Endothelial cell of umbilical vein (primary cell): ENCODE results near the gene SH3BP2. TPM values are rescaled to one million over a fixed set of nuclear protein-coding genes. Genes with fewer than 3 reads are reported as not detected.

Experiments used
- BruUV-seq: library from RNA; stranded (reverse); fragments of 400-500 nt; replicated peaks from 2 replicates; lab custom pipeline; 2021; lab: Mats Ljungman, UMichigan
- CTCF ChIA-PET: fragments of 300-600, 350-600 bp; sonication (Branson Sonifier 250); formaldehyde crosslinking; loops from one replicate; lab custom pipeline; 2021; ENCODE audit warnings: antibody characterized with exemption, inconsistent platforms; lab: Charles Lee
- POLR2A ChIA-PET: fragments of 300-600, 350-600 bp; sonication (Branson Sonifier 250); formaldehyde crosslinking; loops from one replicate; lab custom pipeline; 2021; ENCODE audit warnings: antibody characterized with exemption, inconsistent platforms; lab: Charles Lee
- DNase-seq: peaks from one replicate; pipeline ENCODE4 v3.0.0-alpha.2; 2011; ENCODE audit warnings: low read depth, low spot score
- FAIRE-seq: peaks from 2 replicates; lab custom pipeline; 2011; peaks lifted over from hg19 to GRCh38; lab: Jason Lieb, UNC
- H2AFZ ChIP-seq: 2 replicates; pipeline ENCODE4 v1.6.0; 2012; ENCODE audit warnings: low read depth, low read length, control low read depth, inconsistent platforms
- H3K27ac ChIP-seq: 2 replicates; pipeline ENCODE4 v1.5.1; 2011; ENCODE audit warnings: low read depth, mild to moderate bottlenecking, control low read depth, low read length, moderate library complexity; ENCODE audit not compliant: insufficient read depth
- H3K27me3 ChIP-seq, 2 experiments: 2 replicates each; pipeline versions ENCODE4 v1.6.0 to v1.6.1; 2011; ENCODE audit warnings: low read length in 2 of 2, mixed read lengths in 1 of 2; ENCODE audit not compliant: control insufficient read depth in 2 of 2, insufficient read depth in 2 of 2
- H3K36me3 ChIP-seq, 2 experiments: 2 replicates in 1 of 2; 3 replicates in 1 of 2; pipeline ENCODE4 v1.5.1; 2011; ENCODE audit warnings: low read length in 2 of 2, mild to moderate bottlenecking in 1 of 2, moderate library complexity in 1 of 2; ENCODE audit not compliant: control insufficient read depth in 2 of 2, insufficient read depth in 2 of 2; ENCODE audit errors: extremely low read depth in 1 of 2
- H3K4me1 ChIP-seq: 3 replicates; pipeline ENCODE4 v1.5.1; 2011; ENCODE audit warnings: mild to moderate bottlenecking, low read length; ENCODE audit not compliant: control insufficient read depth, insufficient read depth; ENCODE audit errors: extremely low read depth
- H3K4me2 ChIP-seq: 2 replicates; pipeline ENCODE4 v1.6.1; 2011; ENCODE audit warnings: low read length, control low read depth, mixed read lengths; ENCODE audit not compliant: insufficient read depth
- H3K4me3 ChIP-seq, 3 experiments: fragments of 200-600 bp in 1 of 3; sonication (generic), shearing (Covaris generic) in 1 of 3; replicated peaks in 1 of 3; 2 replicates each; pipeline ENCODE4 v1.5.1; 2011 to 2016; ENCODE audit warnings: control low read depth in 3 of 3, low read length in 3 of 3, mild to moderate bottlenecking in 2 of 3, inconsistent platforms in 1 of 3, low read depth in 1 of 3, moderate library complexity in 1 of 3; ENCODE audit not compliant: insufficient read depth in 1 of 3
- H3K79me2 ChIP-seq: 2 replicates; pipeline ENCODE4 v1.6.0; 2012; ENCODE audit warnings: low read length, inconsistent platforms; ENCODE audit not compliant: control insufficient read depth, insufficient read depth
- H3K9ac ChIP-seq: replicated peaks from 2 replicates; pipeline ENCODE3; 2011; ENCODE audit warnings: low read length, control low read depth; ENCODE audit not compliant: insufficient read depth; ENCODE audit errors: extremely low read depth
- H3K9me1 ChIP-seq: replicated peaks from 3 replicates; pipeline ENCODE4 v1.6.0; 2011; ENCODE audit warnings: mild to moderate bottlenecking, low read length; ENCODE audit not compliant: control insufficient read depth, insufficient read depth; ENCODE audit errors: extremely low read depth
- H3K9me3 ChIP-seq: replicated peaks from 2 replicates; pipeline ENCODE4 v1.5.1; 2012; ENCODE audit warnings: low read length, inconsistent platforms; ENCODE audit not compliant: control insufficient read depth, insufficient read depth
- H4K20me1 ChIP-seq: replicated peaks from 2 replicates; pipeline ENCODE3; 2011; ENCODE audit warnings: mild to moderate bottlenecking, low read length; ENCODE audit not compliant: control insufficient read depth, insufficient read depth; ENCODE audit errors: extremely low read depth
- FOS ChIP-seq: IDR thresholded peaks from 2 replicates; pipeline ENCODE4 v1.6.1; 2011; ENCODE audit warnings: mild to moderate bottlenecking, low read length, moderate library complexity, borderline replicate concordance; ENCODE audit not compliant: insufficient read depth
- GATA2 ChIP-seq: IDR thresholded peaks from 2 replicates; pipeline ENCODE4 v1.7.0; 2011; ENCODE audit warnings: low read depth, mild to moderate bottlenecking, moderate library complexity, mixed read lengths, low read length; ENCODE audit not compliant: insufficient read length, insufficient read depth
- JUN ChIP-seq: IDR thresholded peaks from 2 replicates; pipeline ENCODE4 v1.6.1; 2011; ENCODE audit warnings: borderline replicate concordance, low read depth; ENCODE audit not compliant: insufficient read length, insufficient read depth
- MYC ChIP-seq: IDR thresholded peaks from one replicate; pipeline ENCODE4 v1.6.1; 2011; ENCODE audit warnings: mild to moderate bottlenecking, low read depth, low read length
- POLR2A ChIP-seq: IDR thresholded peaks from 2 replicates; pipeline ENCODE4 v1.6.1; 2012; ENCODE audit warnings: low read depth, mild to moderate bottlenecking, control low read depth, low read length
- POLR2AphosphoS5 ChIP-seq: IDR thresholded peaks from 2 replicates; pipeline ENCODE4 v1.6.1; 2012; ENCODE audit warnings: low read depth, mild to moderate bottlenecking, control low read depth, low read length, moderate library complexity; ENCODE audit not compliant: insufficient read depth
- dilution Hi-C: fragments of 300-500 bp; cut with MboI; formaldehyde crosslinking; loops from one replicate; pipeline ENCODE4 v1.15.0; 2019; ENCODE audit warnings: low sequenced_read_pairs; ENCODE audit not compliant: extremely low pct_ligation_motif_present
- intact Hi-C: fragments of 100-400 bp; cut with micrococcal nuclease; formaldehyde crosslinking; loops from one replicate; pipeline ENCODE4 v1.10.0; 2022
- polyA plus RNA-seq, 4 experiments: library from polyadenylated mRNA; depleted of rRNA in 3 of 4; stranded (reverse) in 3 of 4; unstranded in 1 of 4; fragments of >200 nt; gene quantifications; 2 replicates each; pipeline versions ENCODE4 v1.2.1 to v1.2.3, GENCODE V29; 2011 to 2012; ENCODE audit warnings: missing spikeins in 1 of 4
- total RNA-seq: library from RNA; stranded (reverse); gene quantifications from 2 replicates; pipeline ENCODE4 v1.2.3, GENCODE V29; 2021
- TF ChIP-seq, protein P1 (sequence below): IDR thresholded peaks from 2 replicates; pipeline ENCODE4 v1.6.1; 2011; ENCODE audit not compliant: insufficient read depth, insufficient read length

The SH3BP2 gene
- total and polyA plus RNA-seq, 2 donors (not counting 3 experiments of a cell fraction or from before 2014, with no cell fraction given) = 69.2 to 73.9 TPM

GRCh38 chr4:2822461-2823300 is 29.8 kb downstream of the SH3BP2 start:
- H3K27me3 ChIP-seq = no peaks in the 10 kb centered on the region
- no TSS peak for BruUV-seq
- no peak overlapping the region for H2AFZ ChIP-seq
- peaks cover 2% of the 10 kb centered on the region for H3K4me1 ChIP-seq
- no peak overlapping the region for H3K4me3 ChIP-seq
- ChIA-PET CTCF (interaction anchor here (1.7 kb wide), 1 partner anchor 10 kb away, joined by 5 read pairs; no protein-coding TSS in a partner anchor), POLR2A (no interaction called here)
- H3K9me1 ChIP-seq = no peaks in the 10 kb centered on the region
- FAIRE-seq (no peak), DNase-seq (no peak)
- H3K9me3 ChIP-seq = no peaks in the 10 kb centered on the region
- TF ChIP-seq POLR2AphosphoS5 = no peak
- TF ChIP-seq MYC = no peak
- no peak for TF ChIP-seq FOS
- H3K4me2 ChIP-seq = no peak overlapping the region
- H3K9ac ChIP-seq = no peak overlapping the region
- dilution Hi-C loops = no loop called here
- H3K36me3 ChIP-seq = peaks cover 4 to 42% of the 10 kb centered on the region in 2 experiments
- H4K20me1 ChIP-seq = no peaks in the 10 kb centered on the region
- peaks cover 29% of the 10 kb centered on the region for H3K79me2 ChIP-seq
- intact Hi-C loops = no loop called here
- no peak overlapping the region for H3K27ac ChIP-seq

GRCh38 chr4:2823301-2823670 is 30.4 kb downstream of the SH3BP2 start:
- Histone ChIP-seq H3K79me2 (peaks cover 26% of the 10 kb centered on the region), H3K9ac (no peak overlapping the region), H3K36me3 (peaks cover 4 to 48% of the 10 kb centered on the region in 2 experiments), H3K9me3 (no peaks in the 10 kb centered on the region), H3K4me1 (no peaks in the 10 kb centered on the region), H2AFZ (no peak overlapping the region), H3K4me3 (no peak overlapping the region), H3K4me2 (no peak overlapping the region), H3K27ac (no peak overlapping the region), H4K20me1 (no peaks in the 10 kb centered on the region), H3K9me1 (no peaks in the 10 kb centered on the region), H3K27me3 (no peaks in the 10 kb centered on the region)
- ChIA-PET POLR2A (no interaction called here), CTCF (no interaction called here)
- intact Hi-C loops (no loop called here), dilution Hi-C loops (no loop called here)
- DNase-seq (no peak), FAIRE-seq (no peak)
- TF ChIP-seq, protein P1, sequence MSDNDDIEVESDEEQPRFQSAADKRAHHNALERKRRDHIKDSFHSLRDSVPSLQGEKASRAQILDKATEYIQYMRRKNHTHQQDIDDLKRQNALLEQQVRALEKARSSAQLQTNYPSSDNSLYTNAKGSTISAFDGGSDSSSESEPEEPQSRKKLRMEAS = no peak
- TF ChIP-seq POLR2AphosphoS5 (no peak), JUN (no peak), POLR2A (no peak), GATA2 (no peak)
- BruUV-seq = no TSS peak
